ENCODE data around the gene EHMT1.

DNA sequence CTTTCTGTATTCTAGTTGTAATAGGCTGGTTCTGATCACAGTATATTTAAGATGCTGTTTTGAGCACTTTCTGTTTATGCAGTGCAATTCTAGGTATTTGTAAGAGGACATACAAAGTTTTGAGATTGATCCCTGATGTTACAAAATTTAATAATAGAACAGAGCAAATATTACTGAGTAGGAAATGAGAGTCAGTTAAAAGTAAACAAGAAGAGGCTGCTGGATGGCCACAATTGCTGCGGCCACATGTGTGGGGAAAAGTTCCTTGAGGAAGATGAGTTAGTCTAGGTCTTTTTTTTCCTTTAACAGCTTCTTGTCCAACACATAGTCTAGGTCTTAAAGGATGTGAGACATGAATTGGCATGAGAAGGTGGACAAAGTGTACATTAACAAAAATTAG, 11.3 kb downstream of the EHMT1 start:
- TF ChIP-seq, protein P1, sequence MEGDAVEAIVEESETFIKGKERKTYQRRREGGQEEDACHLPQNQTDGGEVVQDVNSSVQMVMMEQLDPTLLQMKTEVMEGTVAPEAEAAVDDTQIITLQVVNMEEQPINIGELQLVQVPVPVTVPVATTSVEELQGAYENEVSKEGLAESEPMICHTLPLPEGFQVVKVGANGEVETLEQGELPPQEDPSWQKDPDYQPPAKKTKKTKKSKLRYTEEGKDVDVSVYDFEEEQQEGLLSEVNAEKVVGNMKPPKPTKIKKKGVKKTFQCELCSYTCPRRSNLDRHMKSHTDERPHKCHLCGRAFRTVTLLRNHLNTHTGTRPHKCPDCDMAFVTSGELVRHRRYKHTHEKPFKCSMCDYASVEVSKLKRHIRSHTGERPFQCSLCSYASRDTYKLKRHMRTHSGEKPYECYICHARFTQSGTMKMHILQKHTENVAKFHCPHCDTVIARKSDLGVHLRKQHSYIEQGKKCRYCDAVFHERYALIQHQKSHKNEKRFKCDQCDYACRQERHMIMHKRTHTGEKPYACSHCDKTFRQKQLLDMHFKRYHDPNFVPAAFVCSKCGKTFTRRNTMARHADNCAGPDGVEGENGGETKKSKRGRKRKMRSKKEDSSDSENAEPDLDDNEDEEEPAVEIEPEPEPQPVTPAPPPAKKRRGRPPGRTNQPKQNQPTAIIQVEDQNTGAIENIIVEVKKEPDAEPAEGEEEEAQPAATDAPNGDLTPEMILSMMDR (conservative IDR thresholded peaks at IDR 0.05; ENCODE audit: low read length), result no peak
- no peak for TF ChIP-seq EZH2phosphoT487 (IDR thresholded peaks at IDR 0.05; ENCODE audit: borderline replicate concordance)

Data from Loucy (cell line).